ENCODE data around the gene DNAJC5. TPM values are rescaled to one million over a fixed set of nuclear protein-coding genes. Genes with fewer than 3 reads are reported as not detected.

The DNAJC5 gene
- total and polyA plus RNA-seq, 2 of the 8 experiments (the other 6 are each of a cell fraction or from before 2014, with no cell fraction given): 19.2 to 31.2 TPM

DNA sequence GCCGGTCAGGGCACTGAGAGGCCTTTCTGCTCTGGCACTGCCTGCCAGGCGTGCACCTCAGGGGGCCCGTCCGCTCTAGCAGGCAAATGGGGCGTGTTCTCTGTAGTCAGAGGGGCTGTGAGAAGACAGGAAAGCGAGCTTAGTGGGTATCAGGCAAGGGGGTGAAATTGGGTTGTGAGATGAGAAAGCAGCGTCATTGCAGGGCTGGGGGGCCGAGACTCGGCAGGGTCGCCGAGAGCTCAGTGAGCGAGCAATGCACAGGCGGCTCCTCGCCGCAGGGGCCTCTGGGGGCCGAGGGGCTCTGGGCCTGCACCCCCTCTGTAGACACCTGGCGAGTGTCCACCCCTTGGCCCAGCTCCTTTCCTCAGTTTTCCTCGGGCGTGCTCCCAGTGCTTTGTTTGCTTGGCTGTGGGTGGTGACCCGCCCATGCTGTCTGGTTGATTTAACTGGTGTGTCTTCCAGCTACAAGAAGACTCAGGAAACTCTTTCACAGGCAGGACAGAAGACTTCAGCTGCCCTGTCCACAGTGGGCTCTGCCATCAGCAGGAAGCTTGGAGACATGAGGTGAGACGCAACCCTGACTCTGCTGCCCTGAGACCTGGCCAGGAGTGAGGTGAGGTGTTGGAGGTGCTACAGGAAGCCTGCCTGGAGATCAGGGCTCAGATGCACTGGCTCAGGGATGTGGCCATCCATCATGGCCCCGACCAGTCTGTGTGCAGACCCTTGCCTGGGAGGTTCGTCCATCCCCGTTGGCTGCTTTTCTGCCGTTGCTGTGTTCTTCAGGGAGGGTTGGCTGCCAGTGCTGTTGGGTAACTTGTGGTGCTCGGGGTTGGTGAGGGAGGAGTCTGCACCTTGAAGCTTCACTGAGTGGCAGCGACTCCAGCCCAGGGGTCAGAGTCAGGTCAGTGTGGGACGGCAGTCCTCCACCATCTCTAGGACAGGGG is 12.4 kb upstream of the DNAJC5 start:
- ChIA-PET POLR2A (ENCODE audit: partially characterized antibody) (interaction anchor here (0.6 to 3.5 kb wide), 12 partner anchors 10 to 146 kb away, joined by 3 to 19 read pairs (median 3); partner anchors contain the start of genes DNAJC5 and TPD52L2), CTCF (ENCODE audit: partially characterized antibody) (interaction anchor here (0.7 to 4.7 kb wide), 11 partner anchors 8 to 639 kb away, joined by 3 to 18 read pairs (median 3); no protein-coding TSS in a partner anchor)
- Histone ChIP-seq H3K56ac (replicated peaks; ENCODE audit: insufficient read length, low read depth, low read length) (no peak overlapping the region), H3K79me2 (ENCODE audit: control insufficient read depth in 1 of 2, insufficient read depth in 2 of 2, low read length in 2 of 2) (peaks cover 0 to 15% of the 10 kb centered on the region in 2 experiments; a peak in 1 of 4 replicates), H2BK120ac (replicated peaks; ENCODE audit: low read depth, low read length) (no peak overlapping the region), H2BK5ac (ENCODE audit: low read depth, low read length) (no peak overlapping the region), H3K27ac (ENCODE audit: low read depth, low read length) (no peak overlapping the region), H2BK20ac (ENCODE audit: low read length) (no peak overlapping the region), H3K36me3 (ENCODE audit: control insufficient read depth in 2 of 4, insufficient read depth in 4 of 4, low read length in 3 of 4) (peaks cover 10 to 33% (median 22%) of the 10 kb centered on the region in 4 experiments), H2BK15ac (ENCODE audit: low read length) (no peak overlapping the region), H4K8ac (ENCODE audit: extremely low read depth, insufficient read depth, low read length) (peak overlapping the region; percentile 68), H2BK12ac (ENCODE audit: low read depth, low read length) (no peak overlapping the region), H2AK5ac (ENCODE audit: low read depth, low read length) (no peak overlapping the region), H3K23me2 (ENCODE audit: low read depth, low read length) (no peaks in the 10 kb centered on the region), H3K9me3 (ENCODE audit: insufficient read depth in 2 of 2, low read depth in 1 of 2, low read length in 1 of 2) (no peaks in the 10 kb centered on the region), H3K14ac (ENCODE audit: insufficient read length) (no peak overlapping the region), H2AFZ (ENCODE audit: low read length) (no peak overlapping the region), H3K23ac (ENCODE audit: insufficient read length) (no peak overlapping the region), H3K4me2 (ENCODE audit: insufficient read depth in 1 of 2, low read depth in 2 of 2, low read length in 2 of 2) (no peak overlapping the region), H3K4ac (replicated peaks; ENCODE audit: insufficient read length, low read depth, low read length) (no peak overlapping the region), H3K79me1 (ENCODE audit: low read depth, low read length) (peaks cover 27% of the 10 kb centered on the region), H3K4me3 (ENCODE audit: extremely low read depth in 1 of 4, insufficient read depth in 2 of 4, low read depth in 3 of 4, low read length in 4 of 4) (no peak overlapping the region), H4K5ac (ENCODE audit: insufficient read length, low read depth, low read length) (no peak overlapping the region), H3K4me1 (replicated peaks in 1 of 4; ENCODE audit: control insufficient read depth in 3 of 4, insufficient read depth in 4 of 4, low read length in 3 of 4) (no peaks in the 10 kb centered on the region), H3K27me3 (replicated peaks in 1 of 4; ENCODE audit: control insufficient read depth in 3 of 4, extremely low read depth in 1 of 4, insufficient read depth in 3 of 4, low read length in 3 of 4) (no peaks in the 10 kb centered on the region), H4K20me1 (replicated peaks in 1 of 2; ENCODE audit: control insufficient read depth in 1 of 2, insufficient read depth in 2 of 2, low read length in 2 of 2) (peaks cover 15 to 35% of the 10 kb centered on the region in 2 experiments), H4K91ac (replicated peaks; ENCODE audit: insufficient read length, low read length) (no peak overlapping the region), H3K18ac (ENCODE audit: extremely low read depth, low read length) (no peak overlapping the region), H3K9ac (replicated peaks in 1 of 4; ENCODE audit: extremely low read depth in 1 of 4, low read depth in 3 of 4, low read length in 3 of 4) (no peak overlapping the region)
- 97% methylated on average over 27 of the region's 28 CpGs; no CpG with 5 or more reads in 1 of the 2 experiments for WGBS, 2 experiments (ENCODE audit: extremely low coverage in 1 of 2, insufficient coverage in 1 of 2, insufficient read length in 1 of 2, insufficient replicate concordance in 2 of 2, low coverage in 1 of 2, low lambda C conversion rate in 2 of 2, missing lambda C conversion rate in 1 of 2)
- DNase-seq (ENCODE audit: low read depth in 1 of 2, low spot score in 2 of 2) (no peak), FAIRE-seq (no peak)
- TF ChIP-seq CBX5 (IDR thresholded peaks at IDR 0.05; ENCODE audit: low read depth, low read length): no peak
- no peak for TF ChIP-seq SIX5 (IDR thresholded peaks at IDR 0.05; ENCODE audit: low read depth, low read length)
- no peak for TF ChIP-seq SP4 (IDR thresholded peaks at IDR 0.05; ENCODE audit: low read length)
- no peak for TF ChIP-seq CREB1 (IDR thresholded peaks at IDR 0.05)
- no peak for TF ChIP-seq EZH2 (IDR thresholded peaks at IDR 0.05; ENCODE audit: low read depth, low read length, severe bottlenecking)
- no peak for TF ChIP-seq YY1 (IDR thresholded peaks at IDR 0.05; ENCODE audit: low read depth, low read length)
- TF ChIP-seq, protein P1, sequence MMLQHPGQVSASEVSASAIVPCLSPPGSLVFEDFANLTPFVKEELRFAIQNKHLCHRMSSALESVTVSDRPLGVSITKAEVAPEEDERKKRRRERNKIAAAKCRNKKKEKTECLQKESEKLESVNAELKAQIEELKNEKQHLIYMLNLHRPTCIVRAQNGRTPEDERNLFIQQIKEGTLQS (IDR thresholded peaks at IDR 0.05; ENCODE audit: insufficient read depth, low read depth, low read length): no peak
- TF ChIP-seq POLR2A (IDR thresholded peaks at IDR 0.05; ENCODE audit: control extremely low read depth in 1 of 2, low read depth in 2 of 2, low read length in 2 of 2): no peak
- TF ChIP-seq TCF12 (IDR thresholded peaks at IDR 0.05; ENCODE audit: low read depth, low read length): no peak
- no peak for TF ChIP-seq MAFK (IDR thresholded peaks at IDR 0.05; ENCODE audit: low read depth, low read length)
- no peak for TF ChIP-seq RBBP5 (IDR thresholded peaks at IDR 0.05; ENCODE audit: borderline replicate concordance, low read depth, low read length)

All from H1 (cell line).